ENCODE results near the gene MICAL2. TPM values are rescaled to one million over a fixed set of nuclear protein-coding genes. Genes with fewer than 3 reads are reported as not detected.

Gene MICAL2
- polyA plus RNA-seq, 2 of the 4 experiments (the other 2 are of a cell fraction): 39.8 to 42.1 TPM

DNA sequence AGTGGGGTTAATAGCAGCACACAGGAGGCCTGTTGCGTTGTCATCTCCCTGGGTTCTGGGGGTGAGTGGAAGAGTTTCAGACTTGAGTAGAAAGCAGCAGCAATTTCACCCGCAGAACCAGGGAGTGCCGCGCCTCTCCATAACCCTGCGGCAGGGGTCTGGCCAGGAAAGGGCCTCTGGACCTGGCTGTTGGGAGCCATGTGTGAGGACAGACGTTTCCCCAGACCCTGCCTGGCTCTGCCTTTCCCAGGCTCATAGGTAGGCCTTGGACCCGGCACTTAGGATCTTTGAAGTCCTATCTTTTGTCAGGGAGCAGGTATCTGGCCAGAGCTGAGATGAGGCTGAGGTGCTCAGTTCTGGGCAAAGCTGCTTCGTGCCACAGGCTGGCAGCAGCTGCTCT is 160.4 kb downstream of the MICAL2 start:
- ATAC-seq (no peak), FAIRE-seq (no peak), DNase-seq (ENCODE audit: low read depth in 1 of 2, low spot score in 1 of 2) (no peak)
- TF ChIP-seq ZFP36 (IDR thresholded peaks at IDR 0.05; ENCODE audit: borderline replicate concordance, partially characterized antibody) (no peak), HOXB5 (CRISPR knock-in tag; IDR thresholded peaks at IDR 0.05) (no peak), RAD21 (conservative IDR thresholded peaks at IDR 0.05 in 1 of 2, IDR thresholded peaks at IDR 0.05 in 1 of 2) (no peak), KDM1A (IDR thresholded peaks at IDR 0.05; ENCODE audit: low read depth) (no peak), HEYL (CRISPR knock-in tag; IDR thresholded peaks at IDR 0.05) (no peak), MAZ (IDR thresholded peaks at IDR 0.05; ENCODE audit: borderline replicate concordance, low read depth, low read length) (no peak), HOXA7 (CRISPR knock-in tag; IDR thresholded peaks at IDR 0.05) (no peak), GATA3 (IDR thresholded peaks at IDR 0.05; ENCODE audit: borderline replicate concordance) (no peak), HOXB13 (CRISPR knock-in tag; IDR thresholded peaks at IDR 0.05; ENCODE audit: low read depth) (no peak), PHF8 (IDR thresholded peaks at IDR 0.05; ENCODE audit: borderline replicate concordance, low read depth) (no peak), JUN (IDR thresholded peaks at IDR 0.05) (no peak)
- TF ChIP-seq, protein P1, sequence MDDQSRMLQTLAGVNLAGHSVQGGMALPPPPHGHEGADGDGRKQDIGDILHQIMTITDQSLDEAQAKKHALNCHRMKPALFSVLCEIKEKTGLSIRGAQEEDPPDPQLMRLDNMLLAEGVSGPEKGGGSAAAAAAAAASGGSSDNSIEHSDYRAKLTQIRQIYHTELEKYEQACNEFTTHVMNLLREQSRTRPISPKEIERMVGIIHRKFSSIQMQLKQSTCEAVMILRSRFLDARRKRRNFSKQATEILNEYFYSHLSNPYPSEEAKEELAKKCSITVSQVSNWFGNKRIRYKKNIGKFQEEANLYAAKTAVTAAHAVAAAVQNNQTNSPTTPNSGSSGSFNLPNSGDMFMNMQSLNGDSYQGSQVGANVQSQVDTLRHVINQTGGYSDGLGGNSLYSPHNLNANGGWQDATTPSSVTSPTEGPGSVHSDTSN (IDR thresholded peaks at IDR 0.05): no peak
- TF ChIP-seq, protein P2, sequence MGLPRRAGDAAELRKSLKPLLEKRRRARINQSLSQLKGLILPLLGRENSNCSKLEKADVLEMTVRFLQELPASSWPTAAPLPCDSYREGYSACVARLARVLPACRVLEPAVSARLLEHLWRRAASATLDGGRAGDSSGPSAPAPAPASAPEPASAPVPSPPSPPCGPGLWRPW (IDR thresholded peaks at IDR 0.05): no peak
- TF ChIP-seq, protein P3, sequence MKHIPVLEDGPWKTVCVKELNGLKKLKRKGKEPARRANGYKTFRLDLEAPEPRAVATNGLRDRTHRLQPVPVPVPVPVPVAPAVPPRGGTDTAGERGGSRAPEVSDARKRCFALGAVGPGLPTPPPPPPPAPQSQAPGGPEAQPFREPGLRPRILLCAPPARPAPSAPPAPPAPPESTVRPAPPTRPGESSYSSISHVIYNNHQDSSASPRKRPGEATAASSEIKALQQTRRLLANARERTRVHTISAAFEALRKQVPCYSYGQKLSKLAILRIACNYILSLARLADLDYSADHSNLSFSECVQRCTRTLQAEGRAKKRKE (CRISPR knock-in tag; IDR thresholded peaks at IDR 0.05; ENCODE audit: low read depth): no peak
- Histone ChIP-seq H3K4me3 (no peak overlapping the region), H3K9me3 (no peaks in the 10 kb centered on the region), H3K4me2 (no peak overlapping the region), H3K4me1 (peaks cover 14% of the 10 kb centered on the region; the same call in 2 of the 3 replicates), H3K27ac (no peak overlapping the region)
- ChIA-PET POLR2A (no interaction called here), CTCF (interaction anchor here (0.8 to 23.8 kb wide), 6 partner anchors 11 to 217 kb away, joined by 3 to 664 read pairs (median 4); no protein-coding TSS in a partner anchor)
- WGBS (ENCODE audit: missing lambda C conversion rate): 66% methylated on average over 3 of the region's 8 CpGs

DNA sequence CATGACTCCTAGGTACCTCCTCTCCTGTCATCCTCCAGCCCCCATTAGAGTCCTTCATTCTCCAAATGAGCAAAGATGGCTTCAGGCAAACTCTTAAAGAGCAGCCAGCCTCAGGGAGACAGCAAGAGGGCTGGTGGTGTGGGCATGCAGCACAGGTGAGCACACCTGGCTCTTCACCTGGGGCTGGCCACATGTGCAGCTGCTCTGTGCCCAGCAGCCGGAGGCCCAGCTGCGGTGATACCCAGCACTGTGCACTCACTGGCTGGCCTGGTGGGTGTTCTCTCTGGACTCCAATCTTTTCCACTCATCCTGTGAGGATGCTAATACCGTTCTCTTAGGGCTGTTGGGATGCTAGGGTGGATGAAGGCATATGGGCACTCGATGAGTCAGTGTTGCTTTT is 160.9 kb downstream of the MICAL2 start:
- CTCF ChIA-PET: interaction anchor here (1.0 to 23.8 kb wide), 5 partner anchors 10 to 218 kb away, joined by 3 to 664 read pairs (median 4); no protein-coding TSS in a partner anchor
- POLR2A ChIA-PET: no interaction called here
- ATAC-seq (no peak), FAIRE-seq (no peak), DNase-seq (ENCODE audit: low read depth in 1 of 2, low spot score in 1 of 2) (no peak)
- peaks cover 14% of the 10 kb centered on the region; the same call in 2 of the 3 replicates for H3K4me1 ChIP-seq
- no peak overlapping the region for H3K27ac ChIP-seq
- WGBS (ENCODE audit: missing lambda C conversion rate): 60% methylated on average over 4 of the region's 4 CpGs
- H3K4me3 ChIP-seq: no peak overlapping the region
- TF ChIP-seq HEYL (CRISPR knock-in tag; IDR thresholded peaks at IDR 0.05): no peak
- TF ChIP-seq, protein P4, sequence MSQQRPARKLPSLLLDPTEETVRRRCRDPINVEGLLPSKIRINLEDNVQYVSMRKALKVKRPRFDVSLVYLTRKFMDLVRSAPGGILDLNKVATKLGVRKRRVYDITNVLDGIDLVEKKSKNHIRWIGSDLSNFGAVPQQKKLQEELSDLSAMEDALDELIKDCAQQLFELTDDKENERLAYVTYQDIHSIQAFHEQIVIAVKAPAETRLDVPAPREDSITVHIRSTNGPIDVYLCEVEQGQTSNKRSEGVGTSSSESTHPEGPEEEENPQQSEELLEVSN (IDR thresholded peaks at IDR 0.05; ENCODE audit: borderline replicate concordance, low read depth): no peak
- TF ChIP-seq CBX2 (IDR thresholded peaks at IDR 0.05; ENCODE audit: borderline replicate concordance, low read depth): no peak
- no peak for TF ChIP-seq EP300 (IDR thresholded peaks at IDR 0.05)
- no peak for TF ChIP-seq NPAS2 (CRISPR knock-in tag; IDR thresholded peaks at IDR 0.05; ENCODE audit: borderline replicate concordance)
- no peak for TF ChIP-seq EHMT2 (IDR thresholded peaks at IDR 0.05; ENCODE audit: low read depth)
- no peak for TF ChIP-seq FOSB (CRISPR knock-in tag; IDR thresholded peaks at IDR 0.05)
- TF ChIP-seq RFX5 (IDR thresholded peaks at IDR 0.05): no peak
- TF ChIP-seq, protein P5, sequence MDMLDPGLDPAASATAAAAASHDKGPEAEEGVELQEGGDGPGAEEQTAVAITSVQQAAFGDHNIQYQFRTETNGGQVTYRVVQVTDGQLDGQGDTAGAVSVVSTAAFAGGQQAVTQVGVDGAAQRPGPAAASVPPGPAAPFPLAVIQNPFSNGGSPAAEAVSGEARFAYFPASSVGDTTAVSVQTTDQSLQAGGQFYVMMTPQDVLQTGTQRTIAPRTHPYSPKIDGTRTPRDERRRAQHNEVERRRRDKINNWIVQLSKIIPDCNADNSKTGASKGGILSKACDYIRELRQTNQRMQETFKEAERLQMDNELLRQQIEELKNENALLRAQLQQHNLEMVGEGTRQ (IDR thresholded peaks at IDR 0.05): no peak
- TF ChIP-seq JUN (IDR thresholded peaks at IDR 0.05): no peak
- no peak for TF ChIP-seq KDM1A (IDR thresholded peaks at IDR 0.05; ENCODE audit: low read depth)
- TF ChIP-seq CHD2 (IDR thresholded peaks at IDR 0.05; ENCODE audit: low read length, partially characterized antibody): no peak
- TF ChIP-seq, protein P6, sequence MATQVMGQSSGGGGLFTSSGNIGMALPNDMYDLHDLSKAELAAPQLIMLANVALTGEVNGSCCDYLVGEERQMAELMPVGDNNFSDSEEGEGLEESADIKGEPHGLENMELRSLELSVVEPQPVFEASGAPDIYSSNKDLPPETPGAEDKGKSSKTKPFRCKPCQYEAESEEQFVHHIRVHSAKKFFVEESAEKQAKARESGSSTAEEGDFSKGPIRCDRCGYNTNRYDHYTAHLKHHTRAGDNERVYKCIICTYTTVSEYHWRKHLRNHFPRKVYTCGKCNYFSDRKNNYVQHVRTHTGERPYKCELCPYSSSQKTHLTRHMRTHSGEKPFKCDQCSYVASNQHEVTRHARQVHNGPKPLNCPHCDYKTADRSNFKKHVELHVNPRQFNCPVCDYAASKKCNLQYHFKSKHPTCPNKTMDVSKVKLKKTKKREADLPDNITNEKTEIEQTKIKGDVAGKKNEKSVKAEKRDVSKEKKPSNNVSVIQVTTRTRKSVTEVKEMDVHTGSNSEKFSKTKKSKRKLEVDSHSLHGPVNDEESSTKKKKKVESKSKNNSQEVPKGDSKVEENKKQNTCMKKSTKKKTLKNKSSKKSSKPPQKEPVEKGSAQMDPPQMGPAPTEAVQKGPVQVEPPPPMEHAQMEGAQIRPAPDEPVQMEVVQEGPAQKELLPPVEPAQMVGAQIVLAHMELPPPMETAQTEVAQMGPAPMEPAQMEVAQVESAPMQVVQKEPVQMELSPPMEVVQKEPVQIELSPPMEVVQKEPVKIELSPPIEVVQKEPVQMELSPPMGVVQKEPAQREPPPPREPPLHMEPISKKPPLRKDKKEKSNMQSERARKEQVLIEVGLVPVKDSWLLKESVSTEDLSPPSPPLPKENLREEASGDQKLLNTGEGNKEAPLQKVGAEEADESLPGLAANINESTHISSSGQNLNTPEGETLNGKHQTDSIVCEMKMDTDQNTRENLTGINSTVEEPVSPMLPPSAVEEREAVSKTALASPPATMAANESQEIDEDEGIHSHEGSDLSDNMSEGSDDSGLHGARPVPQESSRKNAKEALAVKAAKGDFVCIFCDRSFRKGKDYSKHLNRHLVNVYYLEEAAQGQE (IDR thresholded peaks at IDR 0.05): no peak
- TF ChIP-seq HOXB13 (CRISPR knock-in tag; IDR thresholded peaks at IDR 0.05; ENCODE audit: low read depth): no peak
- H3K4me2 ChIP-seq: no peak overlapping the region
- no peaks in the 10 kb centered on the region for H3K9me3 ChIP-seq

Data from A549 (cell line).